HG03108 (cell line): ENCODE data around the gene SRPX.

Source experiments
- ATAC-seq: cut with Tn5 transposase; IDR thresholded peaks from one replicate; pipeline ENCODE4 v1.9.1; 2021; ENCODE audit warnings: moderate library complexity; ENCODE audit not compliant: unreplicated experiment

The SRPX gene

GRCh38 chrX:38149016-38149415 lies 71.7 kb downstream of the SRPX start:
- no peak for ATAC-seq

DNA sequence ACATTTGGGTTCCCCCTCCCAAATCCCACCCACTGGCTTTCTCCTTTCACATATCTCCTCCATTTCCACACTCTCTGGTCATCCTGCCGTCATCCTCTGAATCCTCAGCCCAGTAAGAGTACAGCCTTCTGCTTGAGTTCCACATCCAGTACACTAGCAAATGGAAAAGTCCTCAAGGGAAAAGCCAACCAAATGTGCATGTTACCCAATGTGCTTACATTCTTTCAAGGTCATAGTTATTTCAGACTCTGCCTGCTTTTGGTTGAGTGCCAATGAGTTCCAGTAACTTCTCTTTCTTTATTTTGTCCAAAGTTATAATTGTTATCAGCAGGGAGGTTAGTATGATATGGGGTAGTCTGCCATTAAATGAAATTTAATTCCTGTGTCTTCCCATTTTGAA lies 78.1 kb downstream of the SRPX start:
- no peak for ATAC-seq

DNA sequence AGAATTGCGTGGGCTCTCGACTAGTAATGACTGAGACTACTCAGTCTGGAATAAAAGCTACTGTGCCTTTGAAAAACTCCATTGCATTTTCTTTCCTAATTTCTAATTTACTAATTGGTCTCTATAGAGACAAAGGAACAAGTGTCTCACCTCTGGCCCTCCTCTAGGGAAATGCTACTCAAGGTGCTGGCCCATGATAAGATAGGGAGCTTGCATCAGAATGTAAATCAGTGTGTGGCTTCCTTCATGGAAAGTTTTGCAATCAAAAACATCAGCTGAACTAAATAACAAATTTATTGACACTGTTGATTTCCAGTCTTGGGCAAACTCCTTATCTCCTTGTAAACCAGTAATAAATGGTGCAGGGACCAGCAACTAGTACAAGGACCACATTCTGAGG lies 81.8 kb downstream of the SRPX start:
- ATAC-seq, result no peak

- ATAC-seq, result no peak
Observed at GRCh38 chrX:38138157-38138891, 82.3 kb downstream of the SRPX start.

DNA sequence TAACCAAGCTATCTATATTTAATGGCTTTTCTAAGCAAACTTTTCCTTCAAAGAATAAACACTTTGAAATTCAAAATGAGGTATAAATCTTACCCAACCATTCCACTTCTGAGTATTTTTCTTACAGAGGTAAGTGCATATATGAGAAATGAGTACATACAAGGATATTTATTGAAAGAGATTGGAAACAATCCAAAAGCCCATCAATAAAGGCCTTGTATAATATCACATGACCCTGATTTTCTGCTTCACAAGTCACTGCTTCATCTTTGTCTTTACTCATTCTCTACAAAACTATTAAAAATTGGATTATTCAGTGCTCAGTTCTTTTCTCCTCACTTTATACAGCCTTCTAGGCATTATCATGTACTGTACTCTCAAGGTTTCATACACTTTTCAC lies 91.3 kb downstream of the SRPX start:
- no peak for ATAC-seq

- ATAC-seq, result no peak
Observed at GRCh38 chrX:38127961-38128360, 92.7 kb downstream of the SRPX start.

DNA sequence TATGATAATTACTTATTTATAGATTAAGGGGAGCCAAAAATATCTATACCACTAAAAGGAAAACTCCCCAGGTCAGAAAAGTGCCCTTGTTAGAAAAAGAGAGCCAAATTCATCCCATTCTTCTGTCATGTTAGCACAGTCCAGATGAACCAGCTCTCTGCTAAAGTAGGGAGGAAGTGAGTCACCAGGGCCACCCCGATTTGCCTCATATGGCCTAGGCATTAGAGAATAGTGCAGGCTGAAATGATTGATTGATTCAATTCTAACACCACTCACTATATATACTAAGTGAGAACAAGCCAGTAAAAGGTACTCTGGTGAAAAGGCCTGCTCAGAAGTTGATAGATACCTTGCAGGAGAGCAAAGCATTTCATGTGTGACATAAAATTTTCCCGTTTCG lies 94.5 kb downstream of the SRPX start:
- no peak for ATAC-seq

- ATAC-seq, result no peak
Observed at GRCh38 chrX:38124000-38124399, 96.7 kb downstream of the SRPX start.

- no peak for ATAC-seq
Observed at GRCh38 chrX:38117485-38117884, 103.2 kb downstream of the SRPX start.

DNA sequence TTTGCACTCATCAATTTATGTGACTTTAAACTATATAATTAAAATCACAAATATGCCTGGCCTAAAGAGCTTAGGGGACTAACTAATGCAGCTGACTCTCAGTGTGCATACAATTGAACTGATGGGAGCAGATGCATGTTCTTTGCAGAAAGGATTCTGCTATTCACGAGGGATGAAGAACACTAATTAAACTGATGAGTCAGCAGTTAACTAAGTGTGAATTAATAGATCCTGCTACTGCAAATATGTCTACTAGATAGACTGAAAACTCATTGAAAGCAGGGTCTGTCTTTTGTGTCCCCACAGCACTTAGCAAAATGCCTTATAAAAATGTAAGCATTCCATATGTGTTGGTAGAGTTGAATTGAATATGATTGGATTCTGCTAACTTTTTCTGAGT lies 104.0 kb downstream of the SRPX start:
- no peak for ATAC-seq

- peak; percentile 58 for ATAC-seq
Observed at GRCh38 chrX:38112566-38112965, 108.1 kb downstream of the SRPX start.

GRCh38 chrX:38111196-38111595 lies 109.5 kb downstream of the SRPX start:
- ATAC-seq, result no peak

DNA sequence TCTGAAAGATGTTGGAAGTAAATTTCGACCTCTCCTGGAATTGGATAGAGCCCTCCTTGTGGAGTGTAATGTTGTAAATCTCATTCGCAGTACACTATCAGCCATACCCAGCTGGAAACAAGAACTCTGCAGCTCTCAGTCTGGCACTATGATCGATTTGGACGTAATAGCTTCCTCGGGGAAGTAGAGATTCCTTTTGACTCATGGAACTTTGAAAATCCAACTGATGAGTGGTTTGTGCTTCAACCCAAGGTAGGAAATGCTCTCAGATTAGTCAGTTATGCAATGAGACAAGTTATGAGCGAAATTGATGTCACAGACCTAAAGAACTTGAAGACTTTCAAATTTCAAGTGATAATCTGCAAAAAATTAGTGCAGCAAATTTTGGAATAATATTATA lies 110.4 kb downstream of the SRPX start:
- no peak for ATAC-seq

- ATAC-seq, result no peak
Observed at GRCh38 chrX:38109042-38109898, 111.4 kb downstream of the SRPX start.

GRCh38 chrX:38108364-38108763 lies 112.3 kb downstream of the SRPX start:
- no peak for ATAC-seq

DNA sequence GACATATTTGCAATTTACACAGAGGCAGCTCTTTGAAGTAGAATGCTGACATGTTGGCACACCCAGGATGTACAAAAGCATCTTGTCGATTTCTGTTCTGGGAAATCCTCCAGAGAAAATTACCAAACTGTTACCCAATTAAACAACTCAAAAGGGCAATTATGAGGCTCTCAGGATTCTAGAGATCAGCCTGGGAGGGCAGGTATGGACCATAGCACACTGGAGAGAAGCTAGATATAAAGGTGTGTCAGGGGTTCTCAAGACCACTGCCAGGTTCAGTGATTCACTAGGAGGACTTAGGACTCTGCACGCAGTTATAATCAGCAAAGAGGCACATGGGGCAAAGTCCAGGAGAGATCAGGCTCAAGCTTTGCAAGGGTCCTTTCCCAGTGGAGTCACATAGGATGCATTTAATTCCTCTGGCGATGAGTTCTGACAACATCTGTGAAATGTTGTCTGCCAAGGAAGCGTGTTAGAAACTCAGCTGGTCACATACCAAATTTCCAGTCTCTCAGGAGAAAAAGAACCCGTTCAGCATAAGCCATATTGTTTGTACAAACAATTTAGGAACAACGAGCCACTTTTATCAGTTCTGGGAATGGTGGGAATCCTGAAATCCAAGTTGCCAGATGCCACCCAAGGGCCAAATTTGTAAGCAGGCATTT lies 113.5 kb downstream of the SRPX start:
- ATAC-seq, result no peak

DNA sequence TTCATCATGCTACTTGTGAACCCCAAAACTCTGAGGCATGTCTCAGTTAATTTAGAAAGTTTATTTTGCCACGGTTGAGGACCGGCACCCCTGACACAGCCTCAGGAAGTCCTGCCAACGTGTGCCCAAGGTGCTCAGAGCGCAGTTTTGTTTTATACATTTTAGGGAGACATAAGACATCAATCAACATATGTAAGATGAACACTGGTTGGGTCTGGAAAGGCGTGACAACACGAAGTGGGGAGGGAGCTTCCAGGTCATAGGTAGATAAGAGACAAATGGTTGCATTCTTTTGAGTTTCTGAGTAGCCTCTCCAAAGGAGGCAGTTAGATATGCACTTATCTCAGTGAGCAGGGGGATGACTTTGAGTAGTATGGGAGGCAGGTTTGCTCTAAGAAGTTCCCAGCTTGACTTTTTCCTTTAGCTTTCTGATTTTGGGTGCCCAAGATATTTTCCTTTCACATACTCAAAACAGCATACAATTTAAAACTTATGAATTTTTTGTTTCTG lies 115.4 kb downstream of the SRPX start:
- no peak for ATAC-seq

DNA sequence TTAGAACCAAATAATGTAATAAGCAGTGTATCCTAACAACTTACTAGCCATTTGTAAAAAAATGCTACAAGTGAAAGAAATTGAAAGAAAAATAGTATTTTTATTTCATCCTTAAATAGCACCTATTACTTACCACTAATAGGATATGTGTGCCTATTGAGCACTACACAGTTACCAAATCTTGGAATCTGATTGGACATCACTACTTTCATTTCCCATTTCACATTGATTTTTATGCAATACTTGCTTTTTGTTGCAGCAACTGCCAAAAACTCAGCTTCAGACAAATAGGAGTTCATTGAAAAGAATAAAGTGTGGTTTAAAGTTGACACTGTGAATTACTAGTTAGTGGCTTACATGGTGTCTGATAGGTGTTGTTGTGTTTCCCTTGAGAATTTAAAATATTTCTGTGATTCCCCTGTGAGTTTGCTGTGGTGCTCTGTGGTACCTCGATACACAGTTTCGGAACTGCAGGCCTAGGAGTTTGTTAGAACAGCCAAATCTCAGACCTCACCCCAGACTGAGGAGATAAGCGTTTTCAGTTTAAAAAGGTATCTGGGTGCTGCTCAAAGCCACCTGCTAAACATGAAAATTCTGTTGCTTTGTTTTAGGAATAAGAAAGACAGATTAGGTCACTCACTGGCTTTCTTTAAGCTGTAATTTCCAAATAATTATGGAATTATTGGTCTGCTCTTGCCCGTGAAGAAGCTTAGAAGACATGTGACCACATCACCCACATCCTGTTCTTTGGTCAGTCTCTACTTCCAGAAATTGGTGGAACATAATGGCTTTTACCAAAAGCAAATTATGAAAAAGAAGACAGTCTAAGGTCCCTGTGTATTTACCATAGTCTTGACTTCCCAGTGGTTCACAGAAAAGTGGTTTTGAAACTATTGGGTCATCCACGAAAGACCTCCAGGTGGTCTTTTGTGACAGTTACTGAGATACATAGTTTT lies 116.5 kb downstream of the SRPX start:
- peak; percentile 91 for ATAC-seq

DNA sequence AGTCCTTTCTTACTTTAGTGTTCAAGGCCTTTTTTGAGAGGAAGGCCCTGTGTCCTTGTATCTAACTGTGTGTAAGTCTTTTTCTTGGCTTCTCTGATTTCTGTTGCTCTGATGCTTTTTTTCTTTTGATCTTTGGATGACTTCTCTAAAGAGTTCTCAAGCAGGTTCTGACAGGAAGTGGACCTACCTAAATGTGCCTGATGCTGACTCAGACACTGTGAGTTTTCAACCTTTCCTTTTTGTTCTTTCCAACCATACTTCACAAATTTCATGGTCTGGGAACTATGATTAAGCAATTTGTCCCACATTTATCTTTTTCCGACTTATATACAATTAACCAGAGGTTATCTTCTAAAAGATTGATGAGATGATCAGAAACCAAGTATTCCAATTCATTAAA lies 117.8 kb downstream of the SRPX start:
- no peak for ATAC-seq

DNA sequence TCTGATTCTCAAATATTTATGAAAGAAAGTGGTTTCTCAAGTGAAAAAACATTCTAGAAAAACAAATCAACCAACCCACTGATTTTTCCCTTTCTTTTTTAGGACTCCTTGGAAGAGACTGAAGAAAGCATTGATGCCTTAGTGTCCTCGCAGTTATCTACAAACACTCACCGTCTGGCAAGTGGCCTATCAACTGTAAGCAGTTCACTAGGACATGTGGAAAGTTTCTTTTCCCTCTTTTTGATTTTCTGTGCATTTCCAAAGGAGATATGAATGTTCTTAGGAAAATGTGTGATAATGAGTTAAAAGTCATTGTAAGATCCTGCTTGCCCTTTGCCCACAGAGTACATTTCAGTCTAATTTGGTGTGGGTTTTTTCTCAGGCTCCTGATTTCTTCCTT lies 118.4 kb downstream of the SRPX start:
- no peak for ATAC-seq

GRCh38 chrX:38099688-38100087 lies 121.0 kb downstream of the SRPX start:
- ATAC-seq, result no peak
